GM12878 (cell line): ENCODE measurements around the gene CCDC159. TPM values are rescaled to one million over a fixed set of nuclear protein-coding genes. Genes with fewer than 3 reads are reported as not detected.

Source experiments
- ATAC-seq: fragments of 200-7000 bp; cut with Tn5 transposase; 3 replicates; pipeline ENCODE4 v1.9.1; 2020; ENCODE audit warnings: mild to moderate bottlenecking, moderate library complexity
- BruUV-seq: library from RNA; stranded (reverse); fragments of 400-500 nt; replicated peaks from 2 replicates; lab custom pipeline; 2021; lab: Mats Ljungman, UMichigan
- CTCF ChIA-PET: fragments of 300-600 bp; sonication (Branson Sonifier 250); formaldehyde crosslinking; extraction: SDS; loops from one replicate; lab custom pipeline; 2021; ENCODE audit warnings: inconsistent platforms; lab: Yijun Ruan, JAX
- POLR2A ChIA-PET: fragments of 350-600 bp; formaldehyde crosslinking; extraction: SDS; loops from one replicate; lab custom pipeline; 2021; ENCODE audit warnings: inconsistent platforms; lab: Charles Lee
- RAD21 ChIA-PET: fragments of 300-600 bp; sonication (Branson Sonifier 250); formaldehyde crosslinking; loops from one replicate; lab custom pipeline; 2023; ENCODE audit warnings: antibody characterized with exemption; ENCODE audit not compliant: unreplicated experiment; lab: Charles Lee
- SMC1A ChIA-PET: fragments of 300-600 bp; sonication (Branson Sonifier 250); formaldehyde crosslinking; loops from one replicate; lab custom pipeline; 2023; ENCODE audit not compliant: unreplicated experiment, uncharacterized antibody; lab: Charles Lee
- DNase-seq: peaks from one replicate; pipeline ENCODE4 v3.0.0-alpha.2; 2011; ENCODE audit warnings: low read depth, low spot score
- FAIRE-seq: peaks from 3 replicates; lab custom pipeline; 2011; peaks lifted over from hg19 to GRCh38; lab: Jason Lieb, UNC
- H2AFZ ChIP-seq: 2 replicates; pipeline ENCODE4 v1.6.0; 2011; ENCODE audit warnings: low read depth, low read length, control low read depth; ENCODE audit not compliant: control insufficient read depth
- H3K27ac ChIP-seq: 2 replicates; pipeline ENCODE4 v1.5.1; 2011; ENCODE audit warnings: control low read depth; ENCODE audit not compliant: control insufficient read depth, insufficient read depth
- H3K27me3 ChIP-seq, 2 experiments: replicated peaks in 1 of 2; 2 replicates each; pipeline versions ENCODE4 v1.6.0 to v1.6.1; 2011; ENCODE audit warnings: low read length in 1 of 2; ENCODE audit not compliant: control insufficient read depth in 2 of 2, insufficient read depth in 2 of 2
- H3K36me3 ChIP-seq, 2 experiments: 2 replicates each; pipeline ENCODE4 v1.5.1; 2011; ENCODE audit warnings: low read length in 1 of 2; ENCODE audit not compliant: control insufficient read depth in 2 of 2, insufficient read depth in 2 of 2
- H3K4me1 ChIP-seq: 2 replicates; pipeline ENCODE4 v1.6.1; 2011; ENCODE audit warnings: mild to moderate bottlenecking, low read length, moderate library complexity, mixed read lengths; ENCODE audit not compliant: control insufficient read depth, insufficient read depth
- H3K4me2 ChIP-seq: 2 replicates; pipeline ENCODE4 v1.6.0; 2011; ENCODE audit warnings: control low read depth; ENCODE audit not compliant: control insufficient read depth, insufficient read depth
- H3K4me3 ChIP-seq: fragments of 200-600 bp; sonication (generic); 2 replicates; pipeline ENCODE4 v1.5.1; 2016
- H3K79me2 ChIP-seq: 2 replicates; pipeline ENCODE4 v1.6.0; 2011; ENCODE audit warnings: low read length; ENCODE audit not compliant: control insufficient read depth, insufficient read depth
- H3K9ac ChIP-seq: 2 replicates; pipeline ENCODE4 v1.8.0; 2011; ENCODE audit warnings: low read length, control low read depth, mixed read lengths; ENCODE audit not compliant: control insufficient read depth, insufficient read depth
- H3K9me3 ChIP-seq: replicated peaks from 3 replicates; pipeline ENCODE4 v1.5.1; 2011; ENCODE audit warnings: mild to moderate bottlenecking, low read length; ENCODE audit not compliant: control insufficient read depth, insufficient read depth
- H4K20me1 ChIP-seq: 2 replicates; pipeline ENCODE4 v1.6.0; 2011; ENCODE audit not compliant: control insufficient read depth, insufficient read depth
- BRCA1 ChIP-seq: IDR thresholded peaks from 2 replicates; pipeline ENCODE4 v1.6.1; 2011; ENCODE audit warnings: low read depth, low read length, improper control_type of control experiment
- CHD2 ChIP-seq: IDR thresholded peaks from 2 replicates; pipeline ENCODE4 v1.6.1; 2011; ENCODE audit warnings: low read depth, low read length, improper control_type of control experiment, borderline replicate concordance
- E2F8 ChIP-seq: fragments of 450-650 bp; IDR thresholded peaks from 2 replicates; pipeline ENCODE4 v1.6.1; 2018; ENCODE audit warnings: mild to moderate bottlenecking, low read depth, moderate library complexity; ENCODE audit not compliant: partially characterized antibody
- EGR1 ChIP-seq, 2 experiments: IDR thresholded peaks; 1 replicate in 1 of 2; 2 replicates in 1 of 2; pipeline ENCODE4 v1.6.1; 2011 to 2012; ENCODE audit warnings: low read depth in 2 of 2, low read length in 2 of 2, borderline replicate concordance in 1 of 2, mild to moderate bottlenecking in 1 of 2, moderate library complexity in 1 of 2
- GATAD2B ChIP-seq: fragments of 450-650 bp; conservative IDR thresholded peaks from 2 replicates; pipeline ENCODE4 v1.6.1; 2017; ENCODE audit warnings: low read depth, mild to moderate bottlenecking, moderate library complexity
- IKZF1 ChIP-seq: fragments of 450-650 bp; conservative IDR thresholded peaks from 2 replicates; pipeline ENCODE4 v1.6.1; 2017; ENCODE audit warnings: antibody characterized with exemption, mild to moderate bottlenecking
- IKZF2 ChIP-seq, 2 experiments: fragments of 450-650 bp; IDR thresholded peaks; 2 replicates each; pipeline ENCODE4 v1.6.1; 2017; ENCODE audit warnings: mild to moderate bottlenecking in 2 of 2, moderate library complexity in 2 of 2
- JUNB ChIP-seq: IDR thresholded peaks from 2 replicates; pipeline ENCODE4 v1.6.1; 2016; ENCODE audit warnings: antibody characterized with exemption, mild to moderate bottlenecking
- MTA3 ChIP-seq: IDR thresholded peaks from 2 replicates; pipeline ENCODE4 v1.6.1; 2012; ENCODE audit warnings: low read length, inconsistent platforms, borderline replicate concordance
- NFYB ChIP-seq: IDR thresholded peaks from 2 replicates; pipeline ENCODE4 v1.6.1; 2011; ENCODE audit warnings: low read depth, mild to moderate bottlenecking, low read length, improper control_type of control experiment, moderate library complexity; ENCODE audit not compliant: insufficient read depth
- NKRF ChIP-seq: fragments of 450-650 bp; conservative IDR thresholded peaks from 2 replicates; pipeline ENCODE4 v1.6.1; 2017; ENCODE audit warnings: mild to moderate bottlenecking, moderate library complexity
- NR2C2 ChIP-seq: IDR thresholded peaks from 2 replicates; pipeline ENCODE4 v1.6.1; 2011; ENCODE audit warnings: borderline replicate concordance, low read depth; ENCODE audit not compliant: control insufficient read depth, insufficient read length
- RCOR1 ChIP-seq: conservative IDR thresholded peaks from 2 replicates; pipeline ENCODE4 v1.6.1; 2012; ENCODE audit warnings: low read depth, low read length, improper control_type of control experiment
- ZBED1 ChIP-seq: IDR thresholded peaks from 2 replicates; pipeline ENCODE4 v1.6.1; 2016; ENCODE audit warnings: borderline replicate concordance
- WGBS: methylation state at CpG from one replicate; pipeline ENCODE4 v1.1.6; 2016; ENCODE audit warnings: low lambda C conversion rate; ENCODE audit not compliant: insufficient replicate concordance, insufficient coverage; ENCODE audit errors: missing lambda C conversion rate; 5-methylcytosine and 5-hydroxymethylcytosine counted together
- in situ Hi-C: fragments of 300-500 bp; cut with MboI; formaldehyde crosslinking; loops from 9 replicates; pipeline ENCODE4 v1.14.3; 2018; ENCODE audit warnings: mixed read lengths
- intact Hi-C: fragments of 100-400 bp; cut with micrococcal nuclease; formaldehyde crosslinking; loops from one replicate; pipeline ENCODE4 v1.14.2; 2022; ENCODE audit not compliant: unreplicated experiment
- polyA plus RNA-seq, 11 experiments: library from polyadenylated mRNA; depleted of rRNA in 4 of 11; unstranded in 6 of 11; stranded (reverse) in 5 of 11; fragments of >200 nt; fragmentation: Nextera tagmentation in 4 of 11; fragmentation: Illumina TruSeq in 1 of 11; extraction: Ambion mirVana in 4 of 11; extraction: Trizol in 1 of 11; gene quantifications; 1 replicate in 1 of 11; 2 replicates in 10 of 11; pipeline versions ENCODE4 v1.2.1 to v1.2.3, GENCODE V29; 2011 to 2016; ENCODE audit warnings: inconsistent platforms in 2 of 11, missing spikeins in 2 of 11, low read depth in 1 of 11
- total RNA-seq, 4 experiments: library from RNA; depleted of rRNA in 3 of 4; stranded (reverse); fragments of >200 nt in 3 of 4; fragmentation: Illumina TruSeq in 1 of 4; extraction: Trizol in 1 of 4; gene quantifications; 2 replicates each; pipeline versions ENCODE4 v1.2.1 to v1.2.3, GENCODE V29; 2013 to 2021
- TF ChIP-seq, protein P1 (sequence below): IDR thresholded peaks from 2 replicates; pipeline ENCODE4 v1.6.1; 2012; ENCODE audit warnings: low read depth, low read length, improper control_type of control experiment

The CCDC159 gene
- total and polyA plus RNA-seq, 10 of the 15 experiments (the other 5 are each of a cell fraction or from before 2014, with no cell fraction given) = 0.61 to 14.7 (median 10.1) TPM

DNA sequence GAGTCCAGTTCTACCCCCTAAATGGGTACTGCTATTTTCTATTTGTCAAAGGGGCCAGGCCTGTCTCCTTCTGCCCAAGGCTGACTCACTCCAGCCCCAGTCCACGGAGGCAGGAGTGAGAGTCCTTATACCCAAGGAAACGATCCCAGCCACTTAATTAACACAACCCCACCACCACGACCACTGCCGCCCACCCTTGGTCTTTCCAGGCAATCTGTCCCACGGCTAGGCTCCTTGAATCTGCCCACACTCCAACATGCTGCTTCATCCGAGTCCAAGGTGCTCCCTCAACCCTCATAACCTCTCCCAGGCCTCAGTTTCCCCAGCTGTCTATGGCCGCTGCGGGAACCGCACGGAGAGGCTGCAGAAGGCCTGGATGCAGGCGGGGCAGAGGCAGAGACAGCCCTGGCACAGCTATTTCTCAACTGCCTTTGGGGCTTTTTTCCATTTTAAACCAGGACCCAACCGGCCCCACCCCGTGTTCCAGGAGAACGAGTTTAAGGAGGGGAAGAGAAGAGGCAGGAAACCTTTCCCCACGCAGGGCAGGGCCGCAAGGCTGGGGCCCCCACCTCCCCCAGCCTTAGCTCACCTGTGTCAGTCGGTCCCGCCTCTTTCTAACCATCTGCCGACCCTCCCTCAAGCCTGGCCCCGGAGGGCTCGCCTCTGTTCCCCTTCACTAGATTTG lies 7.6 kb upstream of the CCDC159 start:
- H3K9me3 ChIP-seq = no peaks in the 10 kb centered on the region; the same call in 2 of the 3 replicates
- H3K27ac ChIP-seq = peak overlapping the region; percentile 45; the same call in 1 of the 2 replicates
- H3K27me3 ChIP-seq = no peaks in the 10 kb centered on the region
- 42% methylated on average over 21 of the region's 21 CpGs for WGBS
- H3K36me3 ChIP-seq = peaks cover 0 to 9% of the 10 kb centered on the region in 2 experiments; a peak in 1 of 4 replicates
- H3K79me2 ChIP-seq = no peaks in the 10 kb centered on the region
- DNase-seq = no peak
- peak overlapping the region; percentile 93 for H3K4me3 ChIP-seq
- SMC1A ChIA-PET = interaction anchor here (0.7 to 1.6 kb wide), 3 partner anchors 12 to 44 kb away, joined by 3 to 7 read pairs (median 5); no protein-coding TSS in a partner anchor
- intact Hi-C loops = no loop called here
- ATAC-seq = no peak; the same call in 2 of the 3 replicates
- peaks cover 4% of the 10 kb centered on the region for H3K4me1 ChIP-seq
- peak overlapping the region; percentile 62; the same call in 1 of the 2 replicates for H3K9ac ChIP-seq
- peak overlapping the region; percentile 90 for H3K4me2 ChIP-seq
- no TSS peak for BruUV-seq
- RAD21 ChIA-PET = interaction anchor here (1.2 to 1.4 kb wide), 2 partner anchors 14 to 36 kb away, joined by 4 to 7 read pairs; partner anchors contain the start of gene SWSAP1
- POLR2A ChIA-PET = interaction anchor here (0.6 to 1.1 kb wide), 4 partner anchors 7 to 1780 kb away, joined by 3 to 4 read pairs (median 3); partner anchors contain the start of genes CCDC159 and TMEM205
- no peaks in the 10 kb centered on the region for H4K20me1 ChIP-seq
- FAIRE-seq = no peak
- CTCF ChIA-PET = interaction anchor here (0.6 to 2.3 kb wide), 8 partner anchors 8 to 151 kb away, joined by 3 to 11 read pairs (median 4); partner anchors contain the start of genes CCDC159 and TMEM205
- in situ Hi-C loops = no loop called here
- peak overlapping the region; percentile 78; the same call in 1 of the 2 replicates for H2AFZ ChIP-seq
- no peak for TF ChIP-seq BRCA1
- no peak for TF ChIP-seq MTA3
- no peak for TF ChIP-seq ZBED1
- TF ChIP-seq IKZF1 = no peak; the same call in 1 of the 2 replicates
- no peak for TF ChIP-seq JUNB
- TF ChIP-seq, protein P1, sequence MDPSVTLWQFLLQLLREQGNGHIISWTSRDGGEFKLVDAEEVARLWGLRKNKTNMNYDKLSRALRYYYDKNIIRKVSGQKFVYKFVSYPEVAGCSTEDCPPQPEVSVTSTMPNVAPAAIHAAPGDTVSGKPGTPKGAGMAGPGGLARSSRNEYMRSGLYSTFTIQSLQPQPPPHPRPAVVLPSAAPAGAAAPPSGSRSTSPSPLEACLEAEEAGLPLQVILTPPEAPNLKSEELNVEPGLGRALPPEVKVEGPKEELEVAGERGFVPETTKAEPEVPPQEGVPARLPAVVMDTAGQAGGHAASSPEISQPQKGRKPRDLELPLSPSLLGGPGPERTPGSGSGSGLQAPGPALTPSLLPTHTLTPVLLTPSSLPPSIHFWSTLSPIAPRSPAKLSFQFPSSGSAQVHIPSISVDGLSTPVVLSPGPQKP = no peak
- TF ChIP-seq NR2C2 = no peak
- no peak for TF ChIP-seq E2F8
- no peak for TF ChIP-seq CHD2
- TF ChIP-seq NFYB = no peak
- TF ChIP-seq GATAD2B = no peak
- no peak for TF ChIP-seq RCOR1
- no peak for TF ChIP-seq IKZF2 (IDR thresholded peaks at IDR 0.05)
- no peak for TF ChIP-seq EGR1 (IDR thresholded peaks at IDR 0.05; ENCODE audit: borderline replicate concordance in 1 of 2, low read depth in 2 of 2, low read length in 2 of 2)
- TF ChIP-seq NKRF = no peak
